DMS79 treated with DMSO at 0.1 percent for 48 hours (cell line): Measurements from ENCODE around the gene SUSD2.
"Not testable (repeated sequence)": the region's sequence is repeated elsewhere in the genome, so short reads cannot be mapped to it uniquely, and the experiment has no call there.

Experiments used
- DNase-seq: peaks from one replicate; lab custom pipeline; 2025; lab: John Stamatoyannopoulos, UW

Gene SUSD2

DNA sequence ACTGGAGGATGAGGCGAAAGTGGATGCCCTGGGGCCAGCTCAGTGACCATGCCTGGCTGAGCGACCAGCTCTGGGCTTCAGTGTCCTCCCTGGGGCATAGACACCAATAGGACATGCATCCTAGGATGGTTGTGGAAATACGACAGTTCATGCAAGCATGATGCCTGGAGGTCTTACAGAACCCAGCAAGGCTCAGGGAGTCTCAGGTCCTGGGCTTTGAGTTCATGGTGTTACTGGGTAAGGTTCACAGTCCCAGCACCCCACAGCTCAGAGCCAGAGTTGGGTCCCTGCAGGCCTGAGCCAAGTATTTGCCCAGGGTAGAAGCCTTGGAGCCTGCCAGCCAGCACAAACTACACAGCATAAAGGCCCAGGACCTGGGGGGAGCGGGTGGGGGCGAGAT, 4.2 kb upstream of the SUSD2 start:
- DNase-seq = no peak

- no peak for DNase-seq
These were observed 3.8 kb upstream of the SUSD2 start for GRCh38 chr22:24177456-24177855.

DNA sequence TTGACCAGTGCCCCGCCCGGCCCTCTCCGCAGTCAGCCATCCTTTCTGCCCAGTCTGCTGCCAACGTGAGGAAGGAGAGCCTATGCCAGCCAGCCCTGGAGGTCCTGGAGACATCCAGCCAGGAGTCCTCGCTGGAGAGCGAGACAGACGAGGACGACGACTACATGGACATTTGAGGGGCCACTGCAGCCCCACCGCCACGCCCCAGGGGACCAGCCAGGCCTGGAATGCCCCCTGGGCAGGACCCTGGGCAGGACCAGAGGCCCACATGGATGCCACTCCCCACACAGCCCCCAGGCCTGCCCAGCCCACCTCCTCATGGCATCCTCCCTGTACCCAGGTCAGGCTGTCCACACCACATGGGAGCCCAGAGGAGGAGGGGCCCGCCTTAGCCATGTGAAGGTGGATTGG, 3.3 kb upstream of the SUSD2 start:
- no peak for DNase-seq

DNA sequence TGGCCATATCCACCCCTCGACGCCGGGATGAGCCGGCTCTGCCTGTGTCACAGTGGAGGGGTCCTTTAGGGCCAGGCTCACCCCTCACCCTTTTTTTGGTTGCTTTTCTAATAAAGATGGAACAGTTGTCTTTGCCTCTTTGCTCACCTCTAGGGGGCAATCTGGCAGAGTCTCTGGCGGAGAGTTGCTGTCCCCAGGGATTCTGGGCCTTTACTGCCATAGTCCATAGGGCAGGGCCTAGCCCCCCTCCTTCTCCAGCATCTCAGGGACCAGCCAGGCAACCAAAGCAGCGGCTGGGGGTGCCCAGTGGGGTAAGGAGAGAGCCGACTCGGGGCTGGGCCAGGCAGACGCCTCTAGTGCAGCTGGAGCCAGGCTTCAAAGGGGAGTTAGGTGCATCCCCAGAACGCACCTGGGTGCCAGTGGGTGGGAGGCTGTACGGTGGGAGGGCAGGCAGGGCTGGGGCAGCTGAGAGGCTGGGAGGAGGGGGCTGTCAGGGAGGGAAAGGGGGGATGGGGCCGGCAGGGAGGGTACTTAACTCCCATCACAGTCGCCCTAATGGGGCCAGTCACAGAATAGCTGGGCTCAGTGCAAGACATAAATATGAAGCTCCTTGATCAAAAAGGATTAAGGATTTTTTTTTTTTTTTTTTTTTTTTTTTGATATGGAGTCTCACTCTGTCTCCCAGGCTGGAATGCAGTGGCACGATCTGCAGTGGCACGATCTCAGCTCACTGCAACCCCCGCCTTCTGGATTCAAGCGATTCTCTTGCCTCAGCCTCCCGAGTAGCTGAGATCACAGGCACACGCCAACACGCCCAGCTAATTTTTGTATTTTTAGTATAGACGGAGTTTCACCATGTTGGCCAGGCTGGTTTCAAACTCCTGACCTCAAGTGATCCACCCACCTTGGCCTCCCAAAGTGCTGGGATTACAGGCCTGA, 2.5 kb upstream of the SUSD2 start:
- no peak for DNase-seq

DNA sequence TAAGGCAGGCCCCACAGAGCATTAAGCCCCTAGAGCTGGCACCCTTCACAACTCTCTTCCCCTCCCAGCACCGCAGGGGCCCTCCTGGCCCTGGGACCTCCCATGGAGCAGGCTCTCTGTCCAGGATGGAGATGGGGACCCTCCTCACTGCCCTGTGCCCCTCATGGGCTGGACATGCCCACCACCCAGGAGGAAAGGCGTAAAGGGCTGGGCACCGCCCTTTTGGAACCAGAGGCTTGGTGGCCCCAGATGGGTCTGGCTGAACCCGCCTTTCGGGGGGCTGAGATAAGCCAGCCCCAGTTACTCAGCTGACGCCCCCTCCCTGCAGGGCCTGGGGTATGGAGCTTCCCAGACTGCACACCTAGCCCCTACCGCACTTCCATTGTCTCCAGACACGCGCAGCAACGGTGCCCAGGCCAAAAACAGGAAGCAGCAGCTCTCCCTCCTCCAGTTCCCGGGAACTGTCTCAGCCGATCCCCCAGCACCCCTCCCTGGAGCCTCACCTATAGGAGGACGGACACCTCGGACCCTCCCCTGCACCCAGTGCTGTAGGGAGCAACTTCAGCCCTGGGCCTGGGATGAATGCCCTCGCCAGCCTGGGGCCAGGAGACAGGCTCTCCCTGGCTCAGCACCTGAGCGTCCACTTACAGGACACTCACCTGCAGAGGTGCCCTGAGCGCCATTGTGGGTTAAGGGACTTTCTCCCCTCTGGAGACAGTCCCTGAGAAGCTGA, 1.6 kb upstream of the SUSD2 start:
- no peak for DNase-seq

GRCh38 chr22:24180316-24181087, 785 bp upstream of the SUSD2 start:
- DNase-seq = no peak

GRCh38 chr22:24181996-24182899, 961 bp downstream of the SUSD2 start:
- no peak for DNase-seq

DNA sequence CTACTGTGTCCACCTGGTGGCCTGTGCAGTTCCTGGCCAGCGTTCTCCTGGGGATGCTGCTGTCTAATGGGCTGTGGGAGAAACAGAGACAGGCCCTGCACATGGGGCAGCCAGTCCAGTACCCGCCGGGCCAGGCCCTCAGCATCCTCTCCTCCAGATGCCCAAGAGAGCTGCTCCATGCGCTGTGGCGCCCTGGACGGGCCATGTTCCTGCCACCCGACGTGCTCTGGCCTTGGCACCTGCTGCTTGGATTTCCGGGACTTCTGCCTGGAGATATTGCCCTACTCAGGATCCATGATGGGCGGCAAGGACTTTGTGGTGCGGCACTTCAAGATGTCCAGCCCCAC, 1.6 kb downstream of the SUSD2 start:
- not testable (repeated sequence) for DNase-seq

- DNase-seq = no peak
These were observed 2.2 kb downstream of the SUSD2 start for GRCh38 chr22:24183321-24184031.

- DNase-seq = no peak
These were observed 2.9 kb downstream of the SUSD2 start for GRCh38 chr22:24184057-24184798.

GRCh38 chr22:24185001-24185500, 3.8 kb downstream of the SUSD2 start:
- no peak for DNase-seq

DNA sequence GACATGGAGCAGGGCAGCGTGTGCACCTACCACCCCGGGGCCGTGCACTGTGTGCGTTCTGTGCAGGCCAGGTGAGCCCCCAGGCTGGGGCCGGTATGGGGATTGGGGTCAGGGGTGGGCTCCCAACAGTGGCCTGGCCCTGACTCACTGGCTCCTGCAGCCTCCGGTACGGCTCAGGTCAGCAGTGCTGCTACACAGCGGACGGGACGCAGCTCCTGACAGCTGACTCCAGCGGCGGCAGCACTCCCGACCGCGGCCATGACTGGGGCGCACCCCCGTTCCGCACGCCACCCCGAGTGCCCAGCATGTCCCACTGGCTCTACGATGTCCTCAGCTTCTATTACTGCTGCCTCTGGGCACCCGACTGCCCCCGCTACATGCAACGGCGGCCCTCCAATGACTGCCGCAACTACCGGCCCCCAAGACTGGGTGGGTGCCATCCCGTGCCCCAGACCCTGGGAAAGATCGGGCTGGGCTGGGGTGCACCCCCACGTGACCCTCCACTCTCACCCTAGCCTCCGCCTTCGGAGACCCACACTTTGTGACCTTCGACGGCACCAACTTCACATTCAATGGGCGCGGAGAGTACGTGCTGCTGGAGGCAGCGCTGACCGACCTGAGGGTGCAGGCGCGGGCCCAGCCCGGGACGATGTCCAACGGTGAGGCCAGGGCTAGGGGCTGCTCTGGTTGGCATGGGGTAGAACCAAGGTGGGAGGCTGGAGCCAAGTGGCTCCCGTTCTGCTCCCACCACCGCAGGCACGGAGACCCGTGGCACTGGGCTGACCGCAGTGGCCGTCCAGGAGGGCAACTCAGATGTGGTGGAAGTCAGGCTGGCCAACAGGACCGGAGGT, 4.4 kb downstream of the SUSD2 start:
- DNase-seq = no peak

DNA sequence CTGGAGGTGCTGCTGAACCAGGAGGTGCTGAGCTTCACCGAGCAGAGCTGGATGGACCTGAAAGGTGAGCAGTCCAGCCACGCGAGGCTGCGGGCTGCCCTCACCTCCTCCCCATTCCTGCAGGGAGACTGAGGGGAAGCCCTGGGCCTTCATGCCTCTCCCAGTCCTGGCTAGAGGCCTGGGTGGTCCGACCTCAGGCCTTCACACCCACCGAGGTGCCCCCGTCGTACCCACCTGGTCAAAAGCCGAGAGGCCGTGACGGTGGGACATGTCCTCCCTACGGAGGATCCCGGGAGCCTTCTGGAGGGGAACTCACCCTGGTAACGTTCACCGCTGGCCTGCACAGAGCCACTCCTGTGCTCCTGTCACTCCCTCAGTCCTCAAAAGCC, 5.1 kb downstream of the SUSD2 start:
- no peak for DNase-seq

GRCh38 chr22:24186892-24187670, 5.8 kb downstream of the SUSD2 start:
- DNase-seq = no peak

DNA sequence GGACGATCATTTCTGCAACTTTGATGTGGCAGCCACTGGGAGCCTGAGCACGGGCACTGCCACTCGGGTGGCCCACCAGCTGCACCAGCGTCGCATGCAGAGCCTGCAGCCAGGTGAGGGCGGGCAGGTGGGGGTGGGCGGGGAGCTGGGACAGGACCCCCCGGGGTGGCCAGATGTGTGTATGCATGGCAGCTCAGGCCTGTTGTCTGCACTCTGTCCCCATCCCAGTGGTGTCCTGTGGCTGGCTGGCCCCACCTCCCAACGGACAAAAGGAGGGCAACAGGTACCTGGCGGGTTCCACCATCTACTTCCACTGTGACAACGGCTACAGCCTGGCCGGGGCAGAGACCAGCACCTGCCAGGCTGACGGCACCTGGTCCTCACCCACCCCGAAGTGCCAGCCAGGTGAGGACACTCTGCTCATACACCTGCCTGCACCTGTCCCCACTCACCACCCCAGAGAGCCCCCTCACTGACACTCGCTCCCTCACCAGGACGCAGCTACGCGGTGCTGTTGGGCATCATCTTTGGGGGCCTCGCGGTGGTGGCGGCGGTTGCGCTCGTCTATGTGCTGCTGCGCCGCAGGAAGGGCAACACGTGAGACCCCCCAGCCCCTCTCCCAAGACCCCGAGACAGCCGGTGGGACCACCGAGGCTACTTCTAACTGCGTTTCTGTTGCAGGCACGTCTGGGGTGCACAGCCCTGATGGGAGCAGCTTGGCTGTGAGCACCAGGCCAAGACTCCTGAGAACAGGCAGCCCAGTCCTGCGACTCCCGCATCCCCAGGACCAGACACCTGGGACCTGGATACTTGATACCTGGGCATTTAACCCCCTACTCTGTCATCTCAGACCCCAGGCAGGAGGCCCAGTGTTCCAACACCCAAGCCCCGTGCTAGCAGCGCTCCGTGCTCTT, 6.7 kb downstream of the SUSD2 start:
- DNase-seq = no peak

DNA sequence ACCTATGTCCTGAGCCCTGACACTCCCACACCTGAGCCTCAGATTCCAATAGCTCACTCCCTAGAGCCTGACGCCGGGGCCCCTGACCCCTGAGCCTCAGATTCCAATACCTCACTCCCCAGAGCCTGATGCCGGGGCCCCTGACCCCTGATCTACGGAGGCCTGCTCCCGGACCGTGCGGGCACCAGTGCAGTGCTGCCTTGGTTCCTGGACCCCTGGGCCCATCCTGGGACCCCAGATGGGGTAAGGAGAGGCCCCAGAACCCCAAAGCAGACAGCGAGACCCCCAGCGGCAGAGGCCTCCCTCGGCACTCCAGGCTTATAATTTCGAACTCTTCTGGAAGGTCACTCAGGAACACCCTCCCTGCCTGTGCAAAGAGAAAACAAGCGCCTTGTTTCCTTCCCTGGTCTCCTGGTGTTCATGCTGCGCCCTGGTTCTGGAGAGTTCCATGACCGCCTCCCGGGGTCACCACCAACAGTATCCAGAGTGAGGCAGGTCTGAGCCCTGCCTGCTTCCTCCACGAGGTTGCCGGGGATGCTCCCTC, 7.5 kb downstream of the SUSD2 start:
- DNase-seq = no peak
